Epidermal melanocyte (primary cell): ENCODE data around the gene FLNC.
A peak's percentile ranks its signal among the peaks of the same experiment; 100 is the strongest.

ENCODE experiments used
- DNase-seq: peaks from one replicate; pipeline ENCODE4 v3.0.0; 2011; ENCODE audit warnings: low spot score; ENCODE audit not compliant: insufficient read length

The FLNC gene

GRCh38 chr7:128843938-128844621 is 13.9 kb downstream of the FLNC start:
- no peak for DNase-seq

DNA sequence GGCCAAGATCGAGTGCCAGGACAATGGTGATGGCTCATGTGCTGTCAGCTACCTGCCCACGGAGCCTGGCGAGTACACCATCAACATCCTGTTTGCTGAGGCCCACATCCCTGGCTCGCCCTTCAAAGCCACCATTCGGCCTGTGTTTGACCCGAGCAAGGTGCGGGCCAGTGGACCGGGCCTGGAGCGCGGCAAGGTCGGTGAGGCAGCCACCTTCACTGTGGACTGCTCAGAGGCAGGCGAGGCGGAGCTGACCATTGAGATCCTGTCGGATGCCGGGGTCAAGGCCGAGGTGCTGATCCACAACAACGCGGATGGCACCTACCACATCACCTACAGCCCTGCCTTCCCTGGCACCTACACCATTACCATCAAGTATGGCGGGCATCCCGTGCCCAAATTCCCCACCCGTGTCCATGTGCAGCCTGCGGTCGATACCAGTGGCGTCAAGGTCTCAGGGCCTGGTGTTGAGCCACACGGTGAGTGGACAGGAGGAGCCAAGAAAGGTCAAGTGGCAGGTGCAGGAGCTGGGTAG is 14.6 kb downstream of the FLNC start:
- DNase-seq = no peak

DNA sequence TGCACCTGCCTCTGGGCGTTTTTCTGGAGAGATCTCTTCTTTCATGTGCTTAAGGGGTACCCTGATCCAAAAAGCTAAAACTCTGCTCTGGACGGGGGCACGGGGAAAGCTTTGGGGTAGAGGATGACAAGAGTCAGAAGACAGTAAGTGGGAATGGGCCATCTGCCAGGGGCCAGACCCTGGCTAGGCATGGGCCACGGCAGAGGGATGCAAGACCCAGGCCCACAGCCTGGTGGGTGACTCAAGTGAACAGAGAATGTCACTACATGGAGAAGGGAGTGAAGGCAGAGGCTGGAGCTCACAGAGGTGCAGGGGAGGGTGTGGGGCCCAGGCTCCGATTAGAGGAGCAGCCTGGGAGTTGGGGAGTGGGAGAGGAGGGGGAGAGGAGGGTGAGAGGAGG is 15.3 kb downstream of the FLNC start:
- no peak for DNase-seq

DNA sequence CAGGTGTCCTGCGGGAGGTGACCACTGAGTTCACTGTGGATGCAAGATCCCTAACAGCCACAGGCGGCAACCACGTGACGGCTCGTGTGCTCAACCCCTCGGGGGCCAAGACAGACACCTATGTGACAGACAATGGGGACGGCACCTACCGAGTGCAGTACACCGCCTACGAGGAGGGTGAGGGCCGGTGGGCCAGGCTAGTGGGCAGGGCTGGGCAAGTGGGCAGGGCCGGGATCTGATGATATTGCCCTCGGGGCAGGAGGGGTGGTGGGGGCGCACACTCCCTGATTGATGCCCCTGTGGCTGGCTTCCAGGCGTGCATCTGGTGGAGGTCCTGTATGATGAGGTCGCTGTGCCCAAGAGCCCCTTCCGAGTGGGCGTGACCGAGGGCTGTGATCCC is 15.8 kb downstream of the FLNC start:
- DNase-seq = no peak

DNA sequence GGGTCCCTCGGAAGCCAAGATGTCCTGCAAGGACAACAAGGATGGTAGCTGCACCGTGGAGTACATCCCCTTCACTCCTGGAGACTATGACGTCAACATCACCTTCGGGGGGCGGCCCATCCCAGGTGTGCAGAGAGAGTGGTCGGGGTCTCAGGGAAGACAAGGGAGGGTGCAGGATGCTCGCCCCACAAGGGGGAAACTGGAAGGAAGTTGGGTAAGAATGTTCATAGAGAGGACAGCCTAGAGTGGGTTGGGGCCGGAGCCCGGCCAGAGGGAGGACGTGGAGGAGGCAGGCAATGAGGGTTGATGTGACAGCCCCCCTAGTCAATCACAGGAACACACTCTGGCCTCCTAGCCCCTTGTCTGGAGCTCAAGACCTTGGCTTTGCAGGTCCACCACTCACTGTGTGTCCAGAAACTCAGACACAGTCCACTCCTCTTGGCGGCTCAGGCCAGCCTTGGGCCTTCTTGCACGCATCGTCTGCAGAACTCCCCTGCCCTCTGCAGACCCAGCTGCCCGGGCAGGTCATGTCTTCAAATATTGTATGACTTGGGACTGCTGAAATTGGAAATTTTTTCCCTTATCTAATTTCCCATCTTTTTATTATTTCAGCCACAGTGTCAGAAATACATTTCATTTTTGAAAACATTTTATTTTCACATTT is 16.7 kb downstream of the FLNC start:
- DNase-seq = no peak

DNA sequence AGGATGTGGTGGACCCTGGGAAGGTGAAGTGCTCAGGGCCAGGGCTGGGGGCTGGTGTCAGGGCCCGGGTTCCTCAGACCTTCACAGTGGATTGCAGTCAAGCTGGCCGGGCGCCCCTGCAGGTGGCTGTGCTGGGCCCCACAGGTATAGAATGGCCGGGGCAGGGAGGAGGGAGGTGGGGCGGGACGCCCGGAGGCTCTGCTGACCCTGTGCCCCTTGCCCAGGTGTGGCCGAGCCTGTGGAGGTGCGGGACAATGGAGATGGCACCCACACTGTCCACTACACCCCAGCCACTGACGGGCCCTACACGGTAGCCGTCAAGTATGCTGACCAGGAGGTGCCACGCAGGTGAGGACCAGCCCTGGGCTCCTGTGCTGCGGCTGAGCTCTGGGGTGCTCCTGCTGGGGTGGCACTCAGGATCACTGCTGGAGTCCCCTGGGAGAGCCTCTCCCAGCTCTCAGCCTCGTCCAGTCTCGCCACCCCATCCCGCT is 17.6 kb downstream of the FLNC start:
- no peak for DNase-seq

DNA sequence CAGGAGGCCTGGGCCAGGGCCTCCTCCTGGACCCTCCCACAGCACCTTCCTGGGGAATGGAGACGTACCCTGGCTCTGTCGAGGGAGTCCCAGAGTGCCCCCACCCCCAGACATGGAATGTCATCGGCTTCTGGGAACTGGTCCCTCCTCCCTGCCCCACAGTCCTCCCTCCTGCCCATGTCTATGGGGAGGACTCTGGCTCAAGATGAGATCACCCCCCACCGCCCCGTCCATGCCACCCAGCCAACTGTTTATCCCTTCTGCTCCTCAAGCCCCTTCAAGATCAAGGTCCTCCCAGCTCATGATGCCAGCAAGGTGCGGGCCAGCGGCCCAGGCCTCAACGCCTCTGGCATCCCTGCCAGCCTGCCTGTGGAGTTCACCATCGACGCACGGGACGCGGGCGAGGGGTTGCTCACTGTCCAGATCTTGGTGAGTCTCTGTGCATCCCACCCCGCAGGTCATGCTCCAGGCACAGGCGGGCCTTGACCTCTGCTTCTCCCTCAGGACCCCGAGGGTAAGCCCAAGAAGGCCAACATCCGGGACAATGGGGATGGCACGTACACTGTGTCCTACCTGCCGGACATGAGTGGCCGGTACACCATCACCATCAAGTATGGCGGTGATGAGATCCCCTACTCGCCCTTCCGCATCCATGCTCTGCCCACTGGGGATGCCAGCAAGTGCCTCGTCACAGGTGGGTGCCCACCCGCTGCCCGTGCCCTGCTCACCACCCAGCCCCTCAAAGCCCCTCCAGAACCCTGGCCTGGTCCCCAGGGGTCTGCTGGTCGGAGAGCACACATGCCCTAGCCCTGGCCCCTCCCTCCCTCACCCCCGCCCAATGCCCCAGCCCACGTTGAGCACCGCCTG is 18.3 kb downstream of the FLNC start:
- DNase-seq = no peak

DNA sequence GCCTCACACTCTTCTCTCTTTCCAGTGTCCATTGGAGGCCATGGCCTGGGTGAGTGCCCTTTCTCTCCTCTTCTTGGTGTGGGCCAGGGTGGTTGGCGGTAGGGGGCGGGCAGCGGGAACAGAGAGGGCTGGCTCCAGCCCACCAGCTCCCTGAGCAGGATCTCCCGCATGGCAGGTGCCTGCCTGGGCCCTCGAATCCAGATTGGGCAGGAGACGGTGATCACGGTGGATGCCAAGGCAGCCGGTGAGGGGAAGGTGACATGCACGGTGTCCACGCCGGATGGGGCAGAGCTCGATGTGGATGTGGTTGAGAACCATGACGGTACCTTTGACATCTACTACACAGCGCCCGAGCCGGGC is 18.9 kb downstream of the FLNC start:
- no peak for DNase-seq

- DNase-seq = no peak
Observed at GRCh38 chr7:128849804-128850490, 19.7 kb downstream of the FLNC start.

GRCh38 chr7:128852537-128853254 is 22.5 kb downstream of the FLNC start:
- DNase-seq = no peak

GRCh38 chr7:128853799-128854198 is 23.6 kb downstream of the FLNC start:
- no peak for DNase-seq

- no peak for DNase-seq
Observed at GRCh38 chr7:128854396-128854795, 24.2 kb downstream of the FLNC start.

- no peak for DNase-seq
Observed at GRCh38 chr7:128855559-128855958, 25.4 kb downstream of the FLNC start.

GRCh38 chr7:128856001-128856718 is 26.0 kb downstream of the FLNC start:
- no peak for DNase-seq

GRCh38 chr7:128858380-128859231 is 28.4 kb downstream of the FLNC start:
- no peak for DNase-seq

DNA sequence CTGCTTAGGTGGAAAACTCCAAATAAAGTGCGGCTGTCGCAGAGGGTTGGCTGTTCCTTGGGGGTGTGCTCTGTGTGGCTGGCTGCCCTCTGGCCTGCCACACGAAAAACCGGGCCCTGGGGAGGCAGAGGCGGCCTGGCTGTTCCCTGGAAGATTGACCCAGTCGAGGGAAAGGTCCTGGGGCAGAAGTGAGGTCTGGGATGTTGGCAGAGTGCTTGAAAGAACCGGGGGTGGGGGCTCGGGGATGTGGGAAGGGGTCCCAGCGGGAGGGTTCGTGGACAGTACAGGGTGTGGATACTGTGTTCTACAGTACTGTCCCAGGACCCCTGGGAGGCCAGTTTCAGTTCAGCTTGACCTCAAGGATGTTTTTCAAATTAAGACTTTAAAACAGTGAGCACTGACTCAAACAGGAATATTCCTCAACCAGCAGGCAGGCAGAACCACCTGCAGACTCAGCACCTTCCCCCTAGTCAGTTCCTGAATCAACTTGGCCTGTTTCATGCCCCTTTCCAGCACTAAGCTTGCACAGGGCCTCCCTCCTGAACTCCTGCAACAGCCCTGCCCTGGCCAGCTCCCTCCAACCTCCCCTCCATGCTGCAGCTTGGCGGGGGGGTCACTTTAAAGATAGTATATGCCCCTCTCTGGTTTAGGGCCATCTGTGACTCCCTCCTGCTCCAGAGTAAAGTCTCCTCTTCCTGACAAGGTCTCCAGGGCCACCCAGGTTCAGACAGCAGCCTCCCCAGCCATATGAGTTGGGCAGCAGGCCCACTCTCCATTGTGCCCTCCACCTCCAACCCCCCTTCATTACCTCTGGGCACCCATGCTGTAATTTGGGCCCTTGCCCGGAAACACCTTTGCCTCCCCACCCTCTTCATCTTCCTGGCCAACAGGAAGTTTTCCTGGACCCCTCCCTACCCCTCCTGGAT is 29.3 kb downstream of the FLNC start:
- no peak for DNase-seq

GRCh38 chr7:128860158-128861073 is 30.2 kb downstream of the FLNC start:
- DNase-seq = peak; percentile 61
